HG03095 (cell line): Measurements from ENCODE around the gene HERC2.
"Not testable (repeated sequence)": the region's sequence is repeated elsewhere in the genome, so short reads cannot be mapped to it uniquely, and the experiment has no call there.

Source experiments
- ATAC-seq: cut with Tn5 transposase; IDR thresholded peaks from one replicate; pipeline ENCODE4 v1.9.1; 2021; ENCODE audit warnings: moderate library complexity; ENCODE audit not compliant: unreplicated experiment

HERC2 gene

GRCh38 chr15:28273873-28274610 lies 47.9 kb downstream of the HERC2 start:
- no peak for ATAC-seq

GRCh38 chr15:28273468-28273867 lies 48.5 kb downstream of the HERC2 start:
- no peak for ATAC-seq

DNA sequence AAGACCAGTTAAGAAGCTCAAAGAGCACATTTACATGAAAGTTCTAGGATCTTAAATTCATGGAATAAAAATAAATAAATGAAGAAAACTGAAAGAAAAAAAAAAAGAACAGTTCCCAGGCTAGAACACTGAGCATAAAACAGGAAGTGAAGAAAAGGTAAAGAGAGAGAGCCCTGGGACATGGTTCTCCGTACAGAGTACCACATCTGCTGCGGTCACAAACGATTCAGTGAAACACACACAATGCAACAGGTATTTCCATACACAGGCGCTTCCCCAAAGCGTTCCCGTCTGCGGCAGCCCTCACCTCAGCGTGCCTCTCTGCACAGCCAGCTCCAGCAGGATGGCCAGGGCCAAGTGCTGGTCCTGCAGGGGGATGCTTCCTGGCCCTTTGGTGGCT lies 49.4 kb downstream of the HERC2 start:
- no peak for ATAC-seq

DNA sequence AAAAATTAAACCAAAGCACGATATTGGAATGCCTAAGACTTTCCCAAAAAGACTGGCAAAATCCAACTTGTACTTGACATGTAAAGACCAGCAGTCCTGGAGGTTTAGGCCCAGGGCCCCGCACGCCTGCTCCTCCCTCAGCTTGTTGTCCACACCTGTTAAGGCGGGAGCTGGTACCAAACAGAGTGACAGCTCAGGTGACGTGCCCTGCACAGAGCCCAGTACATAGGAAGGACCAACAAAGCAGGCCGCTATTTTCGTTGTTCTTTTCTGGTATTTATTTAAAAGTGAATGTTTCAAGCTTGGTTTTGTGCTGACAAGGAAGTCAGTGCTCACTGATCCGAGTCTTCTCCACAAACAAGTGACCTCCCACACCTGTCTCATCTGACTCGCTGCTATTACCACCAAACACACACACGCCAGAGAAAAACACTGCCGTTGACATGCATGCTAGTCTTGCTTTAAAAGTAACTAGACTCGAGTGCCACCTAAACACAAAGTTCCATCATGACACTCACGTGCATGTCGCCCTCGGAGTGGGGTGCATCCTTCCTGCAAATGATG lies 50.2 kb downstream of the HERC2 start:
- no peak for ATAC-seq

- ATAC-seq = no peak
Measured at GRCh38 chr15:28269097-28269496, 52.9 kb downstream of the HERC2 start.

GRCh38 chr15:28267727-28268126 lies 54.3 kb downstream of the HERC2 start:
- no peak for ATAC-seq

DNA sequence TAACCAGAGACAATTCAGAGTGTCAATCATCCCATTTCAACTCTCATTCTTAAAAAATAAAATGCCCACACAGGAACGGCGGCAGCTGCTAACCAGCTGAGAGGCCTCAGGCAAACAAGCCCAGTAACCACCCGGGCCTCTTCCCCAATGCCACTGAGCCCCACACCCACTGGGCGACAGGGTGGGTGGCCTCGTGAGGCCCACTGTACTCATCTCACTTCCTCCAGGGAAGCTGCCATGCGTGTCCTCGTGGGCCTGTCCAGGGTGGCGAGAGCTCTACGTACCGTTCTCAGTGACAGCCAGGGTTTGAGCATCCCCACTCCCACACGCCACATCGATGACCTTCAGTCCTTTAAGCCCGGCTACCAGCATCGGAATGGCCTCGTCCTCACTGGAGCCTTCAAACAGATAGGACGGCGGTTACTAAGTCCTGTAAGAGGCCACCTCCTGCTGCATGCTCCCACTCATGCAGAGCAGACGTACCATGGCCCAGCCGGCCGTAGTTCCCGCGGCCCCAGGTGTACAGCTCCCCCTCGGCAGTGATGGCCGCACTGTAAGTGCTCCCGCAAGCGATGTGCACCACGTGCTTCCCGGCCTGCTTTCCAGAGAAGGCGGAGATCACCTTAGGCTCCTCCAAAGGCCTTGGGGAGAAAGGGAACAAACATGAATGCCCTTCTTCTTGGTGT lies 56.5 kb downstream of the HERC2 start:
- no peak for ATAC-seq

GRCh38 chr15:28264166-28264565 lies 57.8 kb downstream of the HERC2 start:
- ATAC-seq = no peak

DNA sequence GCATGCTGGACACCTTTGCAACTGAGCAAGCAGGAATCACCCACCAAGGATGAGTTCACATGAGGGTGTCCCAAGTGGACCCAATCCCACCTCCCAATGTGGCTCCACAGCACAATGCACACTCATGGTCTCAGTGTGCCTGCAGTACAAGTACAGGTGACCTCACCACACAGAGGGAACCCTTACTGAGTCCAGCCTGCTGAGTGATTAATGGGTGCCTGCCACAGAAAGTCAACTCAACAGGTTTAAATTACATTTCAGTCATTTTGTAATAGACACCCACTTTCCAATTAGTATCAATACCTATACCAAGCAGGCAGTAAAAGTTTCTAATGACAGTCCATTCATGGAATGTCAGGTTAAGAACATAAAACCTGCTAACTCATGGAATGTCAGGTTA lies 59.5 kb downstream of the HERC2 start:
- ATAC-seq = no peak

- no peak for ATAC-seq
Measured at GRCh38 chr15:28260722-28261121, 61.3 kb downstream of the HERC2 start.

- no peak for ATAC-seq
Measured at GRCh38 chr15:28260317-28260716, 61.7 kb downstream of the HERC2 start.

GRCh38 chr15:28255965-28256364 lies 66.0 kb downstream of the HERC2 start:
- no peak for ATAC-seq

DNA sequence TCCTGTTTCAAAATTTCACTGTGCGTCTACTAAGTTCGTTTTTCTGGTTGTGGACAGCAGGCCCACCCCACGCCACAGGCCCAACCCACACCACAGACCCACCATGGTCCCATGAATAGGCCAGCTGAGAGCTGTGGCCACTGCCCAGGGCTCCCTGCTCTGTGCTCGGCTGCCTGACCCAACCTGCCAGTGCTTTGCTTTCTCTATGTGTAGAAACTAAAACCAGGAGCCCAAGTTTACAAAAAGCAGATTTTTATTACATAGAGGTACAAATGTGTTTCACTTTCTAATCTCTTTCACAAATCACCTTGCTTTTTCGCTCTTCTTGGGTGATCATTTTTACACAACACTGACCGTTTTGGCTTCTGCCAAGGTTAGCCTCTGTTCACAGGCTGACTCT lies 69.1 kb downstream of the HERC2 start:
- ATAC-seq = no peak

DNA sequence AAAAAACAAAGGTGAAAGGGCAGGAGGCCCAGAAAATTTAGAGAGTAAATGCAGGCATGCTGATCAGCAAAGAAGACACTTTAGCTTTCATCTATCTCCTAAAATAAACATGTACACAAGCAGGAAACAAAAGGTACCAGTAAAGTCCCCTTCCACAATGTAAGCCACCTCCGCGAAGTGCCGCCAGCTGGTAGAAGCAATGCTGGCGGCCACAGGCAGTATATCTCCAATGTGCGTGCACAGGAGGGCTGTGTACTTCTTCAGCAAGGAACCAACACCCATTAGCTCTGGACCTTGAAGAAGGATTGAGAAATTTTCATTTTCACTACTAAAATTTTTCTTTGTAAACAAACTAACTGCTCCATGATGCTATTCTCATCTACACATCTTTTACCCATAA lies 75.4 kb downstream of the HERC2 start:
- no peak for ATAC-seq

DNA sequence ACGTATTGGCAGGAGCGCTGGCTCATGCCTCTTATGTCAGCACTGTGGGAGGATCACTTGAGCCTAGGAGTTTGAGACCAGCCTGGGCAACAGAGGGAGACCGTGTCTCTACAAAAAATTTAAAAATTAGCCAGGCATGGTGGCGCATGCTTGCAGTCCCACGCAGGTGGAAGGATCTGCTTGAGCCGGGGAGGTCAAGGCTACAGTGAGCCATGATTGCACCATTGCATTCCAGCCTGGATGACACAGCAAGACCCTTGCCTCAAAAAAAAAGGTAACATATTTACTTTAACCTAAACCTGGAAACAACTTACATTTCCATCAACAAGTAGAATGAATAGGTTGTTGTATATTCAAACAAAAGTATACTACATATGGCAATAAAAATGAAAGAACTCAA lies 78.1 kb downstream of the HERC2 start:
- ATAC-seq = no peak

- ATAC-seq = no peak
Measured at GRCh38 chr15:28243399-28243798, 78.6 kb downstream of the HERC2 start.

DNA sequence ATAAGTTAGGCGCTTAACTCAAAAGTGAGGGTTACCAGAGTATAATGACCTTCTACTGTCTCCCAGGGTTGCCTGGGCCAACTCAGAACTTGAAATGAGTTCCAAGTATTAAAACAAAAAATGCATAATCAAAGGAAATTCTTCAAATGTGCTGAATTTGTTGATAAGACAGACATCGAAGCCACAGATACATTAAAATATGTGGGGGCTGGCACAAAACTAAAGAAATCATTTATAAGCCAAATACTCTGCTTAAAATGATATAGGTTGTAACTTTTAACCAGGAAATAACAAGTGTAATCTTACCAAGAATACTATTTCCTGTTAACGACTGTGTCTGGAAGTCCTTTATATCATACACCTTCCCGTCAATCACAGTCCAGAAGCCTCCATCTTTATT lies 83.7 kb downstream of the HERC2 start:
- not testable (repeated sequence) for ATAC-seq

DNA sequence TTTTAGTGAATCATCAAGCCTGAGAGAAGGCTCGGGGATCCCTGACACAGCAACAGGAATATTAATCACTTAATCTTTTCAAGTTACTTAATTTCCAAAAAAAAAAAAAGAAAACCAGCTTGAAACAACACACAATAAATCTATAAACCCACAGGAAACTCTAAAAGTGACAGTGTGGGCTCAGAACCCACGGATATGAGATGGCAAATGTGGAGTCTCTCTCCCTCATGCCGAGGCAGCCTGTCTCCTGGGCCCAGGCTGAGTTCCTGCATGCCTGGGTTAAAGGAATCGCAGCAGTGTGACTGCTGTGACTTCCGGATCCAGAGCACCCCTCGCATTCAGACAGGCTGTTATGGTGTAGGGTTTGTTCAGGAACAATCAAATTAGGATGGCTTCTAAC lies 90.2 kb downstream of the HERC2 start:
- not testable (repeated sequence) for ATAC-seq

DNA sequence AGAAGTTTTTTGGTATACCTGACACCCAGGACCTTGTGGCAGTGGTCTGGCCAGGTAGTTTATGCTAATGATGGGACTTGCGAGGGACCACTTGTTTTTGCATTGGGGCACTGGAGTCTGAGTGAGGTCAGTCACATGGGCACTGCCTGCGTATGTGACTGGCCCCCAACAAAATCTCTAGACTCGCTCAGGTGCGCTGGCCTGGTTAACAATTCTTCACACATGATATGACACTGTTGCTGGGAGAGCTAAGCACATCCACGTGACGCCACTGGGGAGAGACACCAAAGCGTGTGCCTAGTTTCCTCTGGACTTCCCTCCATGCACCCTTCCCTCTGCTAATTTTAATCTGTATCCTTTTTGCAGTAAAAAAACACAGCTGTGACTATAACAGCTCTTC lies 90.6 kb downstream of the HERC2 start:
- ATAC-seq = not testable (repeated sequence)

DNA sequence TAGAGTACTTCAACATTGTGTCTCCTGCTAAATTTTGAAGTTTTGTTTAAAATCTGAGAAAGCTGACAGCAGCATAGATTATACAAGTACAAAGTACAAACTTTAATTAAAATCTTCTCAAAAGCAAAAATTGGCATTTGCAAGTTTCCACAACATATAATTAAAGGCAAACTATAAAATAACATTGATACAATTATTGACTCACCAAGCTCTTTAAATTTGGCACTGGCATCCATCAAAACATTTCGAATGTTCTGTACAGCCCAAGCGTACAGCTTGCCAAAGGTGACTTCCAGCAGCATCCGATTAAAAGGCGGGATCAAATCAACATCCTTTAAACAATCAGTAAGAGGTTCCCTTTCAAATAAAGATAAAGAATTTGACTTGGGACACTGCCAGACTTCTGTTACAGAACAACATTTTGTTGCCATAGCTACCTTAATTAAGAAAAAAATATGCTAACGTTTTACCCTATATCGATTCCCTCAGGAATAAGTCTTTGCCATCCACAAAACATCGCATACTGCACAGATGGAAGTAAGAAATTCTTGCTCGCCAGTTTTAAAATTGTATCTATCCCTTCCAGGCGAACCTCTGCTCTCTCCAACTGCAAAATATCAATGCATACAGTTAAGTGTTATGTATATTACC lies 92.9 kb downstream of the HERC2 start:
- ATAC-seq = not testable (repeated sequence)

GRCh38 chr15:28228096-28228495 lies 93.9 kb downstream of the HERC2 start:
- no peak for ATAC-seq

- not testable (repeated sequence) for ATAC-seq
Measured at GRCh38 chr15:28227303-28227702, 94.7 kb downstream of the HERC2 start.
